Endothelial cell of umbilical vein (primary cell): ENCODE measurements around the gene PHF12. TPM values are rescaled to one million over a fixed set of nuclear protein-coding genes. Genes with fewer than 3 reads are reported as not detected.

Experiments
- BruUV-seq: library from RNA; stranded (reverse); fragments of 400-500 nt; replicated peaks from 2 replicates; lab custom pipeline; 2021; lab: Mats Ljungman, UMichigan
- CTCF ChIA-PET: fragments of 300-600, 350-600 bp; sonication (Branson Sonifier 250); formaldehyde crosslinking; loops from one replicate; lab custom pipeline; 2021; ENCODE audit warnings: antibody characterized with exemption, inconsistent platforms; lab: Charles Lee
- POLR2A ChIA-PET: fragments of 300-600, 350-600 bp; sonication (Branson Sonifier 250); formaldehyde crosslinking; loops from one replicate; lab custom pipeline; 2021; ENCODE audit warnings: antibody characterized with exemption, inconsistent platforms; lab: Charles Lee
- DNase-seq: peaks from one replicate; pipeline ENCODE4 v3.0.0-alpha.2; 2011; ENCODE audit warnings: low read depth, low spot score
- FAIRE-seq: peaks from 2 replicates; lab custom pipeline; 2011; peaks lifted over from hg19 to GRCh38; lab: Jason Lieb, UNC
- H2AFZ ChIP-seq: 2 replicates; pipeline ENCODE4 v1.6.0; 2012; ENCODE audit warnings: low read depth, low read length, control low read depth, inconsistent platforms
- H3K27ac ChIP-seq: 2 replicates; pipeline ENCODE4 v1.5.1; 2011; ENCODE audit warnings: low read depth, mild to moderate bottlenecking, control low read depth, low read length, moderate library complexity; ENCODE audit not compliant: insufficient read depth
- H3K27me3 ChIP-seq, 2 experiments: 2 replicates each; pipeline versions ENCODE4 v1.6.0 to v1.6.1; 2011; ENCODE audit warnings: low read length in 2 of 2, mixed read lengths in 1 of 2; ENCODE audit not compliant: control insufficient read depth in 2 of 2, insufficient read depth in 2 of 2
- H3K36me3 ChIP-seq, 2 experiments: 2 replicates in 1 of 2; 3 replicates in 1 of 2; pipeline ENCODE4 v1.5.1; 2011; ENCODE audit warnings: low read length in 2 of 2, mild to moderate bottlenecking in 1 of 2, moderate library complexity in 1 of 2; ENCODE audit not compliant: control insufficient read depth in 2 of 2, insufficient read depth in 2 of 2; ENCODE audit errors: extremely low read depth in 1 of 2
- H3K4me1 ChIP-seq: 3 replicates; pipeline ENCODE4 v1.5.1; 2011; ENCODE audit warnings: mild to moderate bottlenecking, low read length; ENCODE audit not compliant: control insufficient read depth, insufficient read depth; ENCODE audit errors: extremely low read depth
- H3K4me2 ChIP-seq: 2 replicates; pipeline ENCODE4 v1.6.1; 2011; ENCODE audit warnings: low read length, control low read depth, mixed read lengths; ENCODE audit not compliant: insufficient read depth
- H3K4me3 ChIP-seq, 3 experiments: fragments of 200-600 bp in 1 of 3; sonication (generic), shearing (Covaris generic) in 1 of 3; replicated peaks in 1 of 3; 2 replicates each; pipeline ENCODE4 v1.5.1; 2011 to 2016; ENCODE audit warnings: control low read depth in 3 of 3, low read length in 3 of 3, mild to moderate bottlenecking in 2 of 3, inconsistent platforms in 1 of 3, low read depth in 1 of 3, moderate library complexity in 1 of 3; ENCODE audit not compliant: insufficient read depth in 1 of 3
- H3K79me2 ChIP-seq: 2 replicates; pipeline ENCODE4 v1.6.0; 2012; ENCODE audit warnings: low read length, inconsistent platforms; ENCODE audit not compliant: control insufficient read depth, insufficient read depth
- H3K9ac ChIP-seq: replicated peaks from 2 replicates; pipeline ENCODE3; 2011; ENCODE audit warnings: low read length, control low read depth; ENCODE audit not compliant: insufficient read depth; ENCODE audit errors: extremely low read depth
- H3K9me1 ChIP-seq: replicated peaks from 3 replicates; pipeline ENCODE4 v1.6.0; 2011; ENCODE audit warnings: mild to moderate bottlenecking, low read length; ENCODE audit not compliant: control insufficient read depth, insufficient read depth; ENCODE audit errors: extremely low read depth
- H3K9me3 ChIP-seq: replicated peaks from 2 replicates; pipeline ENCODE4 v1.5.1; 2012; ENCODE audit warnings: low read length, inconsistent platforms; ENCODE audit not compliant: control insufficient read depth, insufficient read depth
- H4K20me1 ChIP-seq: replicated peaks from 2 replicates; pipeline ENCODE3; 2011; ENCODE audit warnings: mild to moderate bottlenecking, low read length; ENCODE audit not compliant: control insufficient read depth, insufficient read depth; ENCODE audit errors: extremely low read depth
- CTCF ChIP-seq, 2 donors: IDR thresholded peaks; 1 replicate in 1 of 2; 2 replicates in 1 of 2; pipeline ENCODE4 v1.5.1; 2011; ENCODE audit warnings: low read length in 2 of 2, mild to moderate bottlenecking in 2 of 2, moderate library complexity in 2 of 2, control low read depth in 1 of 2, inconsistent platforms in 1 of 2, low read depth in 1 of 2; ENCODE audit not compliant: insufficient read depth in 1 of 2; ENCODE audit errors: extremely low read depth in 1 of 2
- EZH2 ChIP-seq: IDR thresholded peaks from 2 replicates; pipeline ENCODE4 v1.6.1; 2012; ENCODE audit warnings: borderline replicate concordance, low read depth, mild to moderate bottlenecking, moderate library complexity, low read length, inconsistent platforms; ENCODE audit not compliant: severe bottlenecking
- FOS ChIP-seq: IDR thresholded peaks from 2 replicates; pipeline ENCODE4 v1.6.1; 2011; ENCODE audit warnings: mild to moderate bottlenecking, low read length, moderate library complexity, borderline replicate concordance; ENCODE audit not compliant: insufficient read depth
- GATA2 ChIP-seq: IDR thresholded peaks from 2 replicates; pipeline ENCODE4 v1.7.0; 2011; ENCODE audit warnings: low read depth, mild to moderate bottlenecking, moderate library complexity, mixed read lengths, low read length; ENCODE audit not compliant: insufficient read length, insufficient read depth
- JUN ChIP-seq: IDR thresholded peaks from 2 replicates; pipeline ENCODE4 v1.6.1; 2011; ENCODE audit warnings: borderline replicate concordance, low read depth; ENCODE audit not compliant: insufficient read length, insufficient read depth
- MYC ChIP-seq: IDR thresholded peaks from one replicate; pipeline ENCODE4 v1.6.1; 2011; ENCODE audit warnings: mild to moderate bottlenecking, low read depth, low read length
- POLR2A ChIP-seq: IDR thresholded peaks from 2 replicates; pipeline ENCODE4 v1.6.1; 2012; ENCODE audit warnings: low read depth, mild to moderate bottlenecking, control low read depth, low read length
- POLR2AphosphoS5 ChIP-seq: IDR thresholded peaks from 2 replicates; pipeline ENCODE4 v1.6.1; 2012; ENCODE audit warnings: low read depth, mild to moderate bottlenecking, control low read depth, low read length, moderate library complexity; ENCODE audit not compliant: insufficient read depth
- dilution Hi-C: fragments of 300-500 bp; cut with MboI; formaldehyde crosslinking; loops from one replicate; pipeline ENCODE4 v1.15.0; 2019; ENCODE audit warnings: low sequenced_read_pairs; ENCODE audit not compliant: extremely low pct_ligation_motif_present
- intact Hi-C: fragments of 100-400 bp; cut with micrococcal nuclease; formaldehyde crosslinking; loops from one replicate; pipeline ENCODE4 v1.10.0; 2022
- polyA plus RNA-seq, 4 experiments: library from polyadenylated mRNA; depleted of rRNA in 3 of 4; stranded (reverse) in 3 of 4; unstranded in 1 of 4; fragments of >200 nt; gene quantifications; 2 replicates each; pipeline versions ENCODE4 v1.2.1 to v1.2.3, GENCODE V29; 2011 to 2012; ENCODE audit warnings: missing spikeins in 1 of 4
- total RNA-seq: library from RNA; stranded (reverse); gene quantifications from 2 replicates; pipeline ENCODE4 v1.2.3, GENCODE V29; 2021
- TF ChIP-seq, protein P1 (sequence below): IDR thresholded peaks from 2 replicates; pipeline ENCODE4 v1.6.1; 2011; ENCODE audit not compliant: insufficient read depth, insufficient read length

Gene PHF12
- total and polyA plus RNA-seq, 2 donors (not counting 3 experiments of a cell fraction or from before 2014, with no cell fraction given) = 26.6 to 44.2 TPM

DNA sequence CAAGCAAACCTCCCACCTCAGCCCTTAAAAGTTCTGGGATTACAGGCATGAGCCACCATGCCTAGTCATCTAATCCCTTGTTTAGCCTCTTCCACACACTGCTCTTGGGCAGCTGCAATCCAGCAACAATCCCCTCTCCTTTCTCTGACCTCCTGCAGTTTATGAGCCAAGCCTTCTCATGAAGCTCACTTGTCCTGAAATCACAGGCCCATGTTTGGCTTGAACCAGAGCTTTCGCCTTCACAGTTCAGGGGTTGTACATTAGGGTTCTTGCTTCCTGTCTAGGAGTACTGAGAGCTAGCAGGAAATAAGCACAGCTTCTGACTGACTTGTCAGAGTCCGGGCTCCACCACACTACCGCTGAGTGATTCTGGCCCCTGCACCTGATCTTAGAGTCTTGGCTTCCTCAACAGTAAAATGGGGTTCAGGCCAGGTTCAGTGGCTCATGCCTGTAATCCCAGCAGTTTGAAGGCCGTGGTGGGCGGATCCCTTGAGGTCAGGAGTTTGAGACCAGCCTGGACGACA is 80.2 kb downstream of the PHF12 start:
- no peak overlapping the region for H3K9ac ChIP-seq
- H3K9me3 ChIP-seq = no peaks in the 10 kb centered on the region
- H3K4me3 ChIP-seq = no peak overlapping the region
- no peaks in the 10 kb centered on the region for H3K27me3 ChIP-seq
- H3K9me1 ChIP-seq = no peaks in the 10 kb centered on the region
- peaks cover 1% of the 10 kb centered on the region for H3K4me1 ChIP-seq
- FAIRE-seq (no peak), DNase-seq (peak; percentile 27)
- H3K4me2 ChIP-seq = no peak overlapping the region
- dilution Hi-C loops (no loop called here), intact Hi-C loops (no loop called here)
- H3K36me3 ChIP-seq = no peaks in the 10 kb centered on the region
- H3K79me2 ChIP-seq = no peaks in the 10 kb centered on the region
- no TSS peak for BruUV-seq
- ChIA-PET POLR2A (no interaction called here), CTCF (interaction anchor here (1.1 to 3.6 kb wide), 5 partner anchors 8 to 108 kb away, joined by 3 to 16 read pairs (median 6); partner anchors contain the start of genes DHRS13 and ERAL1)
- no peaks in the 10 kb centered on the region for H4K20me1 ChIP-seq
- no peak overlapping the region for H3K27ac ChIP-seq
- TF ChIP-seq, protein P1, sequence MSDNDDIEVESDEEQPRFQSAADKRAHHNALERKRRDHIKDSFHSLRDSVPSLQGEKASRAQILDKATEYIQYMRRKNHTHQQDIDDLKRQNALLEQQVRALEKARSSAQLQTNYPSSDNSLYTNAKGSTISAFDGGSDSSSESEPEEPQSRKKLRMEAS = no peak
- TF ChIP-seq MYC = no peak
- TF ChIP-seq FOS = no peak
- no peak for TF ChIP-seq CTCF (IDR thresholded peaks at IDR 0.05; ENCODE audit: extremely low read depth in 1 of 2, insufficient read depth in 1 of 2, low read depth in 1 of 2, low read length in 2 of 2)
- TF ChIP-seq JUN = no peak
- no peak for TF ChIP-seq GATA2
- TF ChIP-seq POLR2AphosphoS5 = no peak
- TF ChIP-seq POLR2A = no peak
- no peak for TF ChIP-seq EZH2
- H2AFZ ChIP-seq = peak overlapping the region; percentile 45
